ENCODE results near the gene PML.

Gene PML

DNA sequence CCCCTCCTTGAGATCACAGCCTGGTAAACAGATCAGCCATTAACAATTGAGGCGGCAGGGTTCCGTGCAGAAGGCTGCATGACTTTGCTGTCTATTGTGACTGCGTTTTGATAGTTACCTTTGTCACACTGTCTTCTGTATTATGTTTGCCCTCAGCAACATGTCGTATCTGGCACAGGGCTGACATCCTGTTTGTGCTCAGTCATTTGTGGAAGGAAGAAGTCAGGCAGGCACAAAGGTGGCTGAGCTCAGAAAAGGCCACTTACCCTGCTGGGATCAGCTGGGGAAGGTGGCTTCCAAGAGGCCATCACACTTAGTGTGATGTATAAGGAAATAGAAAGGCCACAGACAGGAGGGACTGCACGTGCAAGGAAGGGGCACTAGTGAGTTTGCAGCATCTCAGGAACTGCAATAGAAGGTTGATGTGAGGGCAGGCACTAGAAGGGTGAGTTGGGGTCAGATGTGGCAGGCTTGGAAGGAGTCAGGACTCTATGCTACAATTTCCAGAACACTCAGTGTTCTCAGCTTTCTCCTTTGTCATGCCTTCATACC lies 13.4 kb downstream of the PML start:
- WGBS (ENCODE audit: insufficient coverage, insufficient read length) = no CpG with 5 or more reads among the region's 5 CpGs
- Histone ChIP-seq H3K9me3 (ENCODE audit: control insufficient read depth, insufficient read depth, low read length) (no peaks in the 10 kb centered on the region), H3K4me3 (ENCODE audit: low read length) (no peak overlapping the region), H3K27ac (ENCODE audit: low read length) (no peak overlapping the region), H3K4me1 (ENCODE audit: control insufficient read depth, insufficient read depth, low read length) (no peaks in the 10 kb centered on the region), H3K27me3 (ENCODE audit: control insufficient read depth, insufficient read depth, low read length) (no peaks in the 10 kb centered on the region), H3K36me3 (ENCODE audit: control insufficient read depth, insufficient read depth, low read length) (no peaks in the 10 kb centered on the region)
- no peak for DNase-seq (ENCODE audit: low read depth, low spot score)

GRCh38 chr15:74008901-74009300 lies 14.4 kb downstream of the PML start:
- H3K4me3 ChIP-seq (ENCODE audit: low read length) = no peak overlapping the region
- WGBS (ENCODE audit: insufficient coverage, insufficient read length) = no CpG with 5 or more reads among the region's 3 CpGs
- no peak for DNase-seq (ENCODE audit: low read depth, low spot score)
- H3K27ac ChIP-seq (ENCODE audit: low read length) = no peak overlapping the region
- H3K4me1 ChIP-seq (ENCODE audit: control insufficient read depth, insufficient read depth, low read length) = no peaks in the 10 kb centered on the region
- no peaks in the 10 kb centered on the region for H3K27me3 ChIP-seq (ENCODE audit: control insufficient read depth, insufficient read depth, low read length)
- H3K9me3 ChIP-seq (ENCODE audit: control insufficient read depth, insufficient read depth, low read length) = no peaks in the 10 kb centered on the region
- no peaks in the 10 kb centered on the region for H3K36me3 ChIP-seq (ENCODE audit: control insufficient read depth, insufficient read depth, low read length)

GRCh38 chr15:74010929-74011540 lies 16.5 kb downstream of the PML start:
- no peak for DNase-seq (ENCODE audit: low read depth, low spot score)
- no peaks in the 10 kb centered on the region for H3K27me3 ChIP-seq (ENCODE audit: control insufficient read depth, insufficient read depth, low read length)
- no CpG with 5 or more reads among the region's 2 CpGs for WGBS (ENCODE audit: insufficient coverage, insufficient read length)
- no peak overlapping the region for H3K27ac ChIP-seq (ENCODE audit: low read length)
- H3K9me3 ChIP-seq (ENCODE audit: control insufficient read depth, insufficient read depth, low read length) = no peaks in the 10 kb centered on the region
- H3K36me3 ChIP-seq (ENCODE audit: control insufficient read depth, insufficient read depth, low read length) = no peaks in the 10 kb centered on the region
- no peak overlapping the region for H3K4me3 ChIP-seq (ENCODE audit: low read length)
- no peaks in the 10 kb centered on the region for H3K4me1 ChIP-seq (ENCODE audit: control insufficient read depth, insufficient read depth, low read length)

DNA sequence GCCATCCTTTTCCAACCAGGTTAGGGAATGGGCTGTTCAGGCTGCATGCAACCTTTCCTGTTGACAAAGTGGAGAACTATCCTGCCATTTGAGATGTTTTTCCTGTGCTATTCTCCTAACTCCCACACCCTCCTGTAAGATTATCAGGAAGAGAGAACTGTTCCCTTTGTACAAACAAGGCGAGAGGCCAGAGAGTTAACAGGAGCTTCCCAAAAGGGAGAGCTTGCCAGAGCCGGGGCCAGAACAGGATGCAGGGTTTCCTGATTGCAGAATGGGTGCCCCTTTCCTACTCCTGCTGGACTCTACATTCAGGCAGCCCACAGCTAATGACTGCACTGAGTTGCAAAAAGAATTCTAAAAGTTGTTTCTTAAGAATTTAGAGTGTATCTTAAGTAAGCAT lies 17.1 kb downstream of the PML start:
- no peaks in the 10 kb centered on the region for H3K4me1 ChIP-seq (ENCODE audit: control insufficient read depth, insufficient read depth, low read length)
- H3K9me3 ChIP-seq (ENCODE audit: control insufficient read depth, insufficient read depth, low read length) = no peaks in the 10 kb centered on the region
- no peak overlapping the region for H3K4me3 ChIP-seq (ENCODE audit: low read length)
- no peaks in the 10 kb centered on the region for H3K27me3 ChIP-seq (ENCODE audit: control insufficient read depth, insufficient read depth, low read length)
- no peak overlapping the region for H3K27ac ChIP-seq (ENCODE audit: low read length)
- DNase-seq (ENCODE audit: low read depth, low spot score) = no peak
- WGBS (ENCODE audit: insufficient coverage, insufficient read length) = no CpG with 5 or more reads among the region's 2 CpGs
- H3K36me3 ChIP-seq (ENCODE audit: control insufficient read depth, insufficient read depth, low read length) = no peaks in the 10 kb centered on the region

DNA sequence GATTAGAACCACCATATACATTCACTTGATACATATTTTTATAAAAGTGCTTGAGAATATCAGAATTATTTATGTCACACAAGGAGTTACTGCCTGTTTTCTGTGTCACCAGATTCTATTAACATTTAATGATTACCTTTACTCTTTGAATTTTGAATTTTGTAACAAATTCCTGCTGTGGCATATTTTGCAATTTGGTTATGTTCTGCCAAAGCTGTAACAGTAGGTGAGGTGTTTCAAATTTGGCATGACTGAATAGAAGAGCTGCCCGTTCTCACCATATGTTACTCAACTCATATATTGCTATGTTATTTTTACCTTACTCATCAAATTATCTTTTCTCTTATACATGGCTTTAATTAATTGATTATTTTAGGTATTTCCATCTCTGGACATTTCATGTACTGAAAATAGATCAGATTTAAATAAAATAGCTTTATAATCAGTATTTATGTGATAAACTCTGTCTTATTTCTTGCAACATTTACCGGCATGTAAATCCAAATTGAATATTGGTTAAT lies 18.9 kb downstream of the PML start:
- no peak overlapping the region for H3K4me3 ChIP-seq (ENCODE audit: low read length)

DNA sequence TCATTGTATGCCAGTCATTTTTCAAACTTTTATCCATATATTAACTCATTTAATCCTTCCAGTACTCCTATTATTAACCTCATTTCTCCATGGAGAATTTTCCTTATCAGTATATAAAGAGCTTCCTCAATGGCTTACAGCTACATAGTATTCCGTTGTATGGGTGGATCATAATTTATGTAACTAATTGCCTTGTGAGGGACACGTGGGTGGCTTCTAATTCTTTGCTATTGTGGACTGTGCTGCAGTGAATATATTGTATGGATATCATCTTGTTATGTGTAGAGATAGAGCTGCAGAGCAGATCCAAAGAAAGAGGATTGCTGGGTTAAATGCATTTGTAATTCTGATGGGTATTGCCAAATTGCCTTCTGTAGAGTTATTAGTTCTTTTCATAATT lies 25.2 kb downstream of the PML start:
- Histone ChIP-seq H3K9me3 (ENCODE audit: control insufficient read depth, insufficient read depth, low read length) (no peaks in the 10 kb centered on the region), H3K4me3 (ENCODE audit: low read length) (no peak overlapping the region), H3K4me1 (ENCODE audit: control insufficient read depth, insufficient read depth, low read length) (no peaks in the 10 kb centered on the region; the same call in 1 of the 2 replicates), H3K36me3 (ENCODE audit: control insufficient read depth, insufficient read depth, low read length) (peaks cover 12% of the 10 kb centered on the region), H3K27me3 (ENCODE audit: control insufficient read depth, insufficient read depth, low read length) (no peaks in the 10 kb centered on the region), H3K27ac (ENCODE audit: low read length) (no peak overlapping the region)
- DNase-seq (ENCODE audit: low read depth, low spot score) = no peak
- no CpG with 5 or more reads among the region's 2 CpGs for WGBS (ENCODE audit: insufficient coverage, insufficient read length)

More for the DNA sequence above, 18.9 kb downstream of the PML start:
- Histone ChIP-seq H3K27ac (ENCODE audit: low read length) (no peak overlapping the region), H3K36me3 (ENCODE audit: control insufficient read depth, insufficient read depth, low read length) (no peaks in the 10 kb centered on the region), H3K4me1 (ENCODE audit: control insufficient read depth, insufficient read depth, low read length) (no peaks in the 10 kb centered on the region), H3K9me3 (ENCODE audit: control insufficient read depth, insufficient read depth, low read length) (no peaks in the 10 kb centered on the region), H3K27me3 (ENCODE audit: control insufficient read depth, insufficient read depth, low read length) (no peaks in the 10 kb centered on the region)
- DNase-seq (ENCODE audit: low read depth, low spot score) = no peak
- WGBS (ENCODE audit: insufficient coverage, insufficient read length) = no CpG with 5 or more reads among the region's 2 CpGs

GRCh38 chr15:74022706-74023470 lies 28.4 kb downstream of the PML start:
- WGBS (ENCODE audit: insufficient coverage, insufficient read length) = no CpG with 5 or more reads among the region's 66 CpGs
- no peak overlapping the region for H3K27ac ChIP-seq (ENCODE audit: low read length)
- peaks cover 14% of the 10 kb centered on the region for H3K36me3 ChIP-seq (ENCODE audit: control insufficient read depth, insufficient read depth, low read length)
- no peak overlapping the region for H3K4me3 ChIP-seq (ENCODE audit: low read length)
- no peaks in the 10 kb centered on the region; the same call in 1 of the 2 replicates for H3K4me1 ChIP-seq (ENCODE audit: control insufficient read depth, insufficient read depth, low read length)
- no peaks in the 10 kb centered on the region for H3K27me3 ChIP-seq (ENCODE audit: control insufficient read depth, insufficient read depth, low read length)
- DNase-seq (ENCODE audit: low read depth, low spot score) = no peak
- no peaks in the 10 kb centered on the region for H3K9me3 ChIP-seq (ENCODE audit: control insufficient read depth, insufficient read depth, low read length)

DNA sequence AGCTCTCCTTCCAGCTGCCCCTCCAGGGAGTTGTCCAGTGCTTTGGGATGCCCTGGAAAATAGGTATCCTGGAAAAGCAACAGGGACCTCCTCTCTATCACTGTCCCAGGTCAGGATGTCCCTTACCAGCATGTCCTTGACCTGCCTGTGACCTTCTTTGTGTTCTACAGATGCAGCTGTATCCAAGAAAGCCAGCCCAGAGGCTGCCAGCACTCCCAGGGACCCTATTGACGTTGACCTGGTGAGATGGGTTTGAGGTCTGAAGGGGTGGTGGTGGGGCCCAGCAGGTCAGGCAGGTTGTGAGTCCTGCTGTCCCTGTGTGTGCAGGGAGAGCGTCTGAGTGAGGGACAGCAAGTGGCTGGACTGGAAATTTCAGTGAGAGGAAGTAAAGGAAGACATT lies 30.2 kb downstream of the PML start:
- no peak for DNase-seq (ENCODE audit: low read depth, low spot score)
- Histone ChIP-seq H3K4me1 (ENCODE audit: control insufficient read depth, insufficient read depth, low read length) (no peaks in the 10 kb centered on the region), H3K27me3 (ENCODE audit: control insufficient read depth, insufficient read depth, low read length) (no peaks in the 10 kb centered on the region), H3K4me3 (ENCODE audit: low read length) (no peak overlapping the region), H3K27ac (ENCODE audit: low read length) (no peak overlapping the region), H3K36me3 (ENCODE audit: control insufficient read depth, insufficient read depth, low read length) (peaks cover 14% of the 10 kb centered on the region), H3K9me3 (ENCODE audit: control insufficient read depth, insufficient read depth, low read length) (no peaks in the 10 kb centered on the region)
- WGBS (ENCODE audit: insufficient coverage, insufficient read length) = no CpG with 5 or more reads among the region's 2 CpGs

- DNase-seq (ENCODE audit: low read depth, low spot score) = no peak
- Histone ChIP-seq H3K4me1 (ENCODE audit: control insufficient read depth, insufficient read depth, low read length) (no peaks in the 10 kb centered on the region), H3K27me3 (ENCODE audit: control insufficient read depth, insufficient read depth, low read length) (no peaks in the 10 kb centered on the region), H3K4me3 (ENCODE audit: low read length) (no peak overlapping the region), H3K9me3 (ENCODE audit: control insufficient read depth, insufficient read depth, low read length) (no peaks in the 10 kb centered on the region), H3K36me3 (ENCODE audit: control insufficient read depth, insufficient read depth, low read length) (peaks cover 14% of the 10 kb centered on the region), H3K27ac (ENCODE audit: low read length) (no peak overlapping the region)
- no CpG with 5 or more reads among the region's 5 CpGs for WGBS (ENCODE audit: insufficient coverage, insufficient read length)
These were observed 30.9 kb downstream of the PML start for GRCh38 chr15:74025436-74025835.

DNA sequence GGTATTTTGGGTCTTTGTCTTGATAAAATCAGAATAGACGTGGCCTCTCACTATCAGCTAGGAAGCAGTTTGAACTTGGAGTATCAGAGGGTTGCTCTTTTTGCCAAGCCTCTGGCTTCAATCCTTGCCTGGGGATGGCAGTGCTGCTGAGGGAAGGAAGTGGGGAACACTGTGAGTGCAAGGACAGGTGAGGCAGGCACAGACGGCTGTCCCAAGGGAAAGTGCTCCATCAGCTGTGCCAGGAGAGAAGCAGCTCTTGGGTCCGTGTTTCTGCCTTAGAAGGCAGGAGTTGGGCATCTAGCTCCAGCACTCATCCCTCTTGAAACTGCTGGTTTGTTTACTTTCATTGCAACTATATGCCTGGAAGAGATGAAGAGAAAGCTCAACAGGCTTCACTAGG lies 33.2 kb downstream of the PML start:
- DNase-seq (ENCODE audit: low read depth, low spot score) = no peak
- Histone ChIP-seq H3K4me3 (ENCODE audit: low read length) (no peak overlapping the region), H3K9me3 (ENCODE audit: control insufficient read depth, insufficient read depth, low read length) (no peaks in the 10 kb centered on the region), H3K27me3 (ENCODE audit: control insufficient read depth, insufficient read depth, low read length) (no peaks in the 10 kb centered on the region), H3K36me3 (ENCODE audit: control insufficient read depth, insufficient read depth, low read length) (peaks cover 13% of the 10 kb centered on the region), H3K4me1 (ENCODE audit: control insufficient read depth, insufficient read depth, low read length) (no peaks in the 10 kb centered on the region), H3K27ac (ENCODE audit: low read length) (no peak overlapping the region)
- no CpG with 5 or more reads among the region's 3 CpGs for WGBS (ENCODE audit: insufficient coverage, insufficient read length)
